Measurements from ENCODE around the gene CETP.
"Not testable (repeated sequence)": the region's sequence is repeated elsewhere in the genome, so short reads cannot be mapped to it uniquely, and the experiment has no call there.

Gene CETP

GRCh38 chr16:56984639-56985038 is 22.9 kb downstream of the CETP start:
- DNase-seq, result no peak

DNA sequence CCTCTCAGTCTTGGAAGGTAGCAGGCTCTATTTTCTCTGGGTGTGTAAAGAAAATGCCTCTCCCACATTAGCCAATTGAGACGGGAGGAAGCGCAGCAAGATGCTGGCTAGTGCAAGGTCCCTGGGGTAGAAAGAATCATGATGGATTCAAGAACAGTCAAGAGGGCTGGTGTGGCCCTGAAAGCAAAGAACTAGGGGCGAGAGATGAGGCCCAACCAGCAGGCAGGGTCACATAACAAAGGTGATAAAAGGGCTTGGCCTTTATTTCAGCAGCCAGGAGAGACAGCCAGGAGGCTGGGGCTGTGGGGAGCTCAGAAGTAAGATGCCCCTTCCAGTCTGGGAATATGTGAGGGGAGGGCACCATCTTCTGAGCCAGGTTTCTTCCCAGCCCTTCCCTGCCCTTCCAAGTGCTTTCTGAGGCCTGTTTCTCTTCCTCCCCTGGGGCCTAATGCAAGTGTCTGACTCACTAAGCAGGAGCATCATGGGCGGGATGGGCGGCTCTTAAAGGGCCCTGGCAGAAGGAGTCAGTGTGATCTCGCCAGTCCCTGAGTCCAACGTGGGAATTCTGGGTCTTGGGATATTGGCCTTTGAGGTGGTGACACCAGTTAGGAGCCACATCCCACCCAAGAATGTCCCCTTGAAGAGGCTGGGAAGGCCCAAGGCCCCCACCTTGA is 23.7 kb downstream of the CETP start:
- DNase-seq, result no peak

DNA sequence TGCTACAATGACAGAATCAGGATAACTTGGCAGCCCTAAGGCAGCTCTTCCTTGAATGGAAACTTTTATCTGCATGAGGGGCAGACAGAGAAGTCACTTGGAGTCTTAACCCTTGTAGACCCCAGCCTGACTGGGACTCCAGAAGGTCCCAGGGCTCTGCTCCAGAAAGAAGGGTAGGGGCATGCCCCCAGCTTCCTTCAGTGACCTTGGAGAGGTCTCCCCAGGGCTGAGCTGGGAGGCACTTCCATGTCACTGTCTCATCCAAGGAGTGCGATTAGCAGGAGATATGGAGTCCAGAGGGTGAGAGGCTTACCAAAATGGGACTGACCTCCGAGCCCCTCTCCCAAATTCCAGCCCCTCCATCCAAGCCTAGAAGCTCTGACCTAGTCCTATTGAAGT is 24.2 kb downstream of the CETP start:
- DNase-seq, result no peak

- DNase-seq, result no peak
These were observed 24.6 kb downstream of the CETP start for GRCh38 chr16:56986361-56986760.

DNA sequence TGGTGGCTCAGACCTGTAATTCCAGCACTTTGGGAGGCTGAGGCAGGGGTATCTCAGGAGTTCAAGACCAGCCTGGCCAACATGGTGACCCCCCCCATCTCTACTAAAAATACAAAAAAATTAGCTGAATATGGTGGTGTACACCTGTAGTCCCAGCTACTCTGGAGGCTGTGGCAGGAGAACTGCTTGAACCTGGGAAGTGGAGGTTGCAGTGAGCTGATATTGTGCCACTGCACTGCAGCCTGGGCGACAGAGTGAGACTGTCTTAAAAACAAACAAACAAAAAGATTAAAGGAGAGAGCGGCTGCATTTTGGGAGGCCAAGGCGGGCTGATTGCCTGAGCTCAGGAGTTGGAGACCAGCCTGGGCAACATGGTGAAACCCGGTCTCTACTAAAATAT is 25.2 kb downstream of the CETP start:
- DNase-seq, result not testable (repeated sequence)

- no peak for DNase-seq
These were observed 25.9 kb downstream of the CETP start for GRCh38 chr16:56987692-56988091.

DNA sequence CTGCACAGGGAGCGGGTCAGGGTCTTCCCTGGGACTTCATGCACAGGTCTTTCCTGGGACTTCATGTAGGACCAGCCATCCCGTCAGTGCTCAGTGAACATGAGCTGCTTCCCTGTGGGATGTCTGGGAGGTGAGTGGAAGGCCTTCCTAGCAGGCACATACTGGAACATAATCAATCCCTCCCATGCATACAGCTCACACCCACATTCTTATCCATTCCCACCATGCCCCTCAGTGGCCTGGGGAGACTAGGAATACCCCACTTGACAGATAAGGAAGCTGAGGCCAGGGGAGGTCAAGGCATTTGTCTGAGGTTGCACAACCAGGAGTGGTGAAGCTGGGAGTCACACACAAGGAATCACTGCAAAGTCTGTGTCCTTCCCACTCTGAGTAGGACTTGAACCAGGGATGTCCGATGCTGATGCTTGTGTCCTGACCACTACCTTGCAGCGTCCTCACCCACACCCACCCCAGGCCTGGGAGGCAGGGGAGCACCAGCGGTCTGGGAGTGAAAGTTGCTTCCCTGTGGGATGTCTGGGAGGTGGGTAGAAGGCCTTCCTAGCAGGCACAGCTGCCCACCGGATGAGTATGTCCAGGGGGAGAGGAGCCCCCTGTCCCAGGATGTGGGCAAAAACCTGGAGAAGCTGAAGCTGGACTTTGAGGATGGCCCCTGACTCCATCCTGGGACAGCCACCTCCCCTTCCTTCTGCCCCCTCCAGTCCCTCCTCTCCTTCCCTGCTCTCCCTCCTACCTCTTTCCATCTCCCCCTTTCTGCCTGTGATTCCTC is 26.6 kb downstream of the CETP start:
- DNase-seq, result peak; percentile 42

DNA sequence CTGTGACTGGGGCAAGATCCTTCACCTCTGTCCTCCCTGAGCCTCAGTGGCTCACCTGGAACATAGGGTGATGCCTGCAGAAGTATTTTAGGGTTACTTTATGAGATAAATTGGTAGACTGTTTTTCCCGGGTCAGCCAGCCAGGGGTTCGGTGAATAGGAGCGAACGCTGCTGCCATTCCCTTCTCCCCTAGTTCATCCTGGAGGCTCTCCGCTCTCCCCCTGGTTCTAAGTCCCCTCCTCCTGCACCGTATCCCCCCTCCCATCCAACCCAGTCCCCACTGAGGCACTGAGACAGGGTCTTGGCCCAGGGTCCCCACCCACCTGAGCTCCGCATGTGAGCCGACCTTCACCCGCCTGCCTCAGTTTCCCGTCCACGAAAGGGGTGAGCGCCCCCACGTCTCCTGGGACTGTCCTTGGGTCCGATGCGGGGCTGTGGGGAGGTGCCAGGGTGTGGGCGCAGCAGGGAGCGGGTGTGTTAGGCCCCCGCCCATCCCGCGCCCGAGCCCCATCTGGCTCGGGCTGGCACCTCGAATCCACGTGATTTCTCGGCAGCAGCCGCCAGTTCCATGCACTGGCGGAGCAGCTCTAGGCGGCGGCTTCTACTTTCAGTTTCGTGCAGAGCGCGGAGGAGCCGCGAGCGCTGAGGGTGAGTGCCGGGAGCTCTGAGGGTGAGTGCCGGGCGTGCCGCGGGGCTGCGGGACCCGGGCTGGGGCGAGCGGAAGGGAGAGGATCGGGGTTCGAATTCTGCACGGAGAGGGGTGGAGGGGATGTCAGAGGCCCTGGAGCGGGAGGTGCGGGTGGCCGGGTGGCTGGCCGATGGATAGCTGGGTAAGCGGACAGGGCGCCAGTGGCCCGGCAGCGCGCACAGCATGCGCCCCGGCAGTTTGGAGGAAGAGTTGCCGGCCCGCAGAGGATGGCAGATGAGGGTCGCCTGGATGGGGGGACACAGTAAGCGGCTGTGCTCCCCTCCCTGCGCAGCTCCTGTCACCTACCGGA is 27.5 kb downstream of the CETP start, which contains the start of gene NLRC5:
Gene NLRC5, plus strand, starts transcription at position 610 of the 998 bp plus-strand sequence. CDS start 31,156 bp downstream, outside the sequence.
- DNase-seq, result peak; percentile 93

GRCh38 chr16:56989988-56990387 is 28.2 kb downstream of the CETP start:
- no peak for DNase-seq

DNA sequence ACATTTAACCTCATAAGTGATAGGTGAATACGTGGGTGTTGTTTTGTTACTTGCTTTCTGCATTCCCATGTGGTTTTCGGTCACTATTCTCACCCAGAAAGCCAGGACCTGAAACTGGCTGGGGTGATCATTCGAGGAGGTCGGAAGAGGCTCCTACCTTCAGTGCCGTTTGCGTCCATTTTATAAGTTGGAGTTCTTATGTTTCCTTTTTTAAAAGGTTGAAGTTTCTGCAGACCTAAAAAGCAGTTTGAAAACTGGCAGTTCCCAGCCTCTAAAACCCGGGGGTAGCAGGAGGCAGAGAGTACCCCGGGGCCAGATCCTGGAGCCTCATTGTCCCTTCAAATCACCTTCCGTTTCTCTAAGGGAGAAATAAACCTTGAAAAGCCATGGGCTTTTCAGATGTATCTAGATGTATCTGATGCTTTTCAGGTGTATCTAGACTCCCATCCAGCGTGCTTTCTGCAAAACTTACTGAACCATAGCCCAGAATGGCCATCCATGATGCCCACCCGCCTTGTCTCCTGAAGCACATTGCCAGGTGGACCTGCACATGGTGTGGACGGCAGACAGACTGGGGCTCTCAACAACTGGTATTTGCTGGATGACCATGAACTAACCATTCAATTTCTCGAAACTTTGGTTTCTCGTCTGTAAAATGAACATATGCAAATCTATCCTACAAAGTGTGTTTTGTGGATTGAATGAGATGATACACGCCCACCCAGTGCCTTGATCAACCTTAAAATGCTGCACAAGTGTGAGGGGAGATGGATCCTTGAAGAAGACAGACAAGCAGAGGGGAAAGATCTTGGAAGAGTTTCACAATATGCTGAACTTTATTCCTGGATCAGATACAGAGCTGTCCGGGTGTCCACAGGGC is 28.9 kb downstream of the CETP start:
- DNase-seq, result no peak

GRCh38 chr16:56992431-56992830 is 30.7 kb downstream of the CETP start:
- not testable (repeated sequence) for DNase-seq

GRCh38 chr16:56993204-56993603 is 31.5 kb downstream of the CETP start:
- no peak for DNase-seq

GRCh38 chr16:56994311-56994710 is 32.6 kb downstream of the CETP start:
- DNase-seq, result no peak

DNA sequence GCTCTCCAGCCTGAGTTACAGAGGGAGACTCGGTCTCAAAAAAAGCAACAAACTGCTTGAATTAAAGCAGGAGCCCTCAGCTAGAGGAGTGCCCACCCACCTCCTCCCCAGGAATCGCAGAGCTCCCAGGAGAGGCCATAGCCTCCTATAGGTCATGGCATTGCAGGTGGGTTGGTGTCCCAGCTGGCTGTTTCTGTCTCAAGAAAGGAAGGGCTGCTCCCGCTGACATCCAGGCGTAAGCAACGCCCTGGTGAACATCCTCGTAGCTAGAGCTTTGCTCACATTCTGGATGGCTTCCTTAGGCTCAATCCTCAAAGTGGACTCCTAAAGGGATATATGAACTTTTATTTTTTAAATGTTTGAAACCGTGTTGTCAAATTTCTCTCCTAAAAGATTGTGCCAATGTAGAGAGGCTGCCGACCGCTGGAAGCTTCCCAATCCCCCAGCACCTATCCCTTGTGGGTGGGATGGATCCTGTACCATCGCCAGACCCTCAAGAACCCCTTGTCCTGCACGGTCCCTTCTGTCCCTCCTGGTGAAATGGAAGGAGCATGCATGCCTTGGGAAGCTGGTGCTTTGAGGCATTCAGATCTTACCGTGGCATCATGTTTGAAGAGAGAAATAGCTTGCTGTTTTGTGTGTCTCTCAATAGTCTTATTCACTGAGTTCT is 33.5 kb downstream of the CETP start:
- DNase-seq, result no peak

- DNase-seq, result no peak
These were observed 35.5 kb downstream of the CETP start for GRCh38 chr16:56997264-56997663.

GRCh38 chr16:56997931-56998330 is 36.2 kb downstream of the CETP start:
- DNase-seq, result no peak

DNA sequence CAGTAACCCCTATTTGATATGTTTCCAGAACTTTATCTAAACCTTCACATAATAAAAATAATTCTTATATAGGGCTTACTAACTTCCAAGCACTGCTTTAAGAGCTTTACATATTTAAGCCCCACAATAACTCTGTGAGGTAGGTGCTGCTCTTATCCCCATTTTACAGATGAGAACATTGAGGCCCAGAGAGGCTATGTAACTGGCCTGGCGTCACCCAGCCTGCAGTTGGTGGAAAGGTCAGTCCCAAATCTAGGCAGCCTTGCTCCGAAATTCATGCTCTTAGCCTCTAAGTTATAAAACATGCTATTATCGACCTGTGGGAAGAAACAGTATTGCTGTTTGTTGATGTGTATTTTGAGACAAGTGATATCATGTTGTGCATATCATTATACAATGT is 36.6 kb downstream of the CETP start:
- DNase-seq, result no peak

GRCh38 chr16:56998861-56999260 is 37.1 kb downstream of the CETP start:
- DNase-seq, result no peak

GRCh38 chr16:56999409-57000270 is 37.9 kb downstream of the CETP start:
- no peak for DNase-seq

- peak; percentile 36 for DNase-seq
These were observed 38.7 kb downstream of the CETP start for GRCh38 chr16:57000271-57001025.

Data from hematopoietic multipotent progenitor cell treated with erythropoietin and hydrocortisone succinate and interleukin-3 and kit ligand, for 4 days (in vitro differentiated cells).